ENCODE measurements around the gene DUS1L. TPM values are rescaled to one million over a fixed set of nuclear protein-coding genes. Genes with fewer than 3 reads are reported as not detected.

Gene DUS1L
- total and polyA plus RNA-seq, 9 donors = 15.0 to 72.4 (median 62.5) TPM

DNA sequence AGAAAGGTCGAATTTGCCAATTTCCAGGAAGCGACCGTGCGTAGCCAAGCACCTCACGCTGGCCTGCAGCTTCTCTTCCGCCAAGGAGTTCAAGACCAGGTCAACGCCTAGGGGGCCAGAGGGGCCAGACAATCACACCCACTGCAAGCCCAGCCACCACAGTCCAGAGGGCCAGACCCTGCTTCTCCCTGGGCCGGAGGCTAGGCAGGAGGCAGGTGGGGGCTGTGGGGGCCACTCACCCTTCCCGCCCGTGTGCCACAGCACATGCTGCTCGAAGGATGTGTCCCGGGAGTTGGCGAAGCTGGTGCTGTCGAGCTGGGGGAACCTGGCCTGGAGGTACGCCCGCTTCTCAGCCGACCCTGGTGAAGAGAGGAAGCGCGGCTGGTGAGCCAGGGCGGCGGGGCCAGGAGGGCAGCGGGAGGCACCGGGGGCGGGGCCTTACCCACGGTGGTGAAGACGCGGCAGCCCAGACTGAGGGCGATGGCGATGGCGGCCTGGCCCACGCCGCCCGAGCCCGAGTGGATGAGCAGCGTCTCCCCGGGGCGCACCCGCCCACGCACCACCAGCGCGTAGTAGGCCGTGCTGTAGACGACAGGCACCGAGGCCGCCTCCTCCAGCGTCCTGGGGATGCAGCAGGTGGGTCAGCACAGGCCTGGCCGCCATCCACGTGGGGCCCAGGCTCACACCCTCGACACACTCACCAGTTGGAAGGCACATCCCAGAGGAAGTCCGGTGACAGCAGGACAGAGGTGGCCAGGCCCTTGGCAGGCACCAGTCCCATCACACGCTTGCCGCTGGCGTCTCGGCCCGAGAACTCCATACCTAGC lies 18.1 kb upstream of the DUS1L start:
- H3K9me3 ChIP-seq = no peaks in the 10 kb centered on the region

DNA sequence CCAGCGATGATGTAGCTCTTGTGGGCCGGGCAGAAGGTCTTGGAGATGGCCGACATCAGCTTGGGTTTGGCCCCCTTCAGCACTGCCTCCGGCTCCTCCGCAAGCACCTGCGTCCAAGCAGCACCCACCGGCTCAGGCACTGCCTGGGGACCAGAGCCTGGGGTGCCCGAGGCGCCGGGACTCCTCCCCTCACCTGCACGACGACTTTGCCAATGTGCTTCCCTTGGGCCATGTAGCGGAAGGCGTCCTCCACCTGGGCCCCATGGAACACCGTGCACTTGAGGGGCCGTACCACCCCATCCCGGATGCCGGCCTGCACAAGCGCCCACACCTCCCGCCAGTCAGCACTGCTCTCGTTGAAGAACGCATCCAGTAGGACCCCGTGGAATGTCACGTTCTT lies 17.4 kb upstream of the DUS1L start:
- DNase-seq = no peak
- Histone ChIP-seq H3K9me3 (no peaks in the 10 kb centered on the region), H3K27ac (no peak overlapping the region), H3K4me1 (ENCODE audit: insufficient read depth) (no peaks in the 10 kb centered on the region), H3K27me3 (no peaks in the 10 kb centered on the region), H3K36me3 (no peaks in the 10 kb centered on the region), H3K4me3 (no peak overlapping the region)
- WGBS, 3 donors = 90% methylated on average over 19 to 24 of the region's 24 CpGs
- intact Hi-C loops (cut with DNase I) = no loop called here
- TF ChIP-seq EP300 (IDR thresholded peaks at IDR 0.05) (no peak), CTCF (IDR thresholded peaks at IDR 0.05) (no peak), POLR2A (IDR thresholded peaks at IDR 0.05) (no peak)

More for the DNA sequence above, 18.1 kb upstream of the DUS1L start:
- intact Hi-C loops (cut with DNase I) = no loop called here
- H3K4me1 ChIP-seq (ENCODE audit: insufficient read depth) = no peaks in the 10 kb centered on the region
- H3K36me3 ChIP-seq = no peaks in the 10 kb centered on the region
- 86 to 93% (median 87%) methylated on average over 54 to 55 of the region's 55 CpGs for WGBS, 3 donors
- no peak overlapping the region for H3K4me3 ChIP-seq
- H3K27ac ChIP-seq = no peak overlapping the region
- TF ChIP-seq POLR2A (IDR thresholded peaks at IDR 0.05) (no peak), CTCF (IDR thresholded peaks at IDR 0.05) (no peak), EP300 (IDR thresholded peaks at IDR 0.05) (no peak)
- no peaks in the 10 kb centered on the region for H3K27me3 ChIP-seq
- no peak for DNase-seq

DNA sequence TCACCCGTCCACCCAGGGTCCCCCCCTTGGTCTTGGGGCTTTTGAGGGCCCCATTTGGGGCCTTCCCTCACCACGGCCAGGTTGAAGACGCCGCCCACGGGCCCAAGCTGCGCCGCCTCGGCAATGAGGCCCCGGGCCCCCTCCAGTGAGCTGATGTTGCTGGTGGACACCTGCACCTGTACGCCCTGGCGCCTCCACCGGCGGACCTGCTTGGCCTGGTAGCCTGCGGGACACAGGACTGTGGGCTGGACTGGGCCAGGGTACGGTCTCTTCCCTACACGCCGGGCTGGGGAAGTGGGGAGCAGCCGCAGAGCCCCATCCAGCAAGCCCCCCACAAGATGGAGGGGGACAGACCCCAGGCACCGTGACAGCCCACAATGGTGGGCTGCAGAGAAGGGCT lies 16.9 kb upstream of the DUS1L start:
- H3K27ac ChIP-seq = no peak overlapping the region
- peaks cover 2% of the 10 kb centered on the region for H3K4me1 ChIP-seq (ENCODE audit: insufficient read depth)
- intact Hi-C loops (cut with DNase I) = no loop called here
- no peak overlapping the region for H3K4me3 ChIP-seq
- no peak for DNase-seq
- H3K9me3 ChIP-seq = no peaks in the 10 kb centered on the region
- H3K27me3 ChIP-seq = no peaks in the 10 kb centered on the region
- H3K36me3 ChIP-seq = no peaks in the 10 kb centered on the region
- TF ChIP-seq POLR2A (IDR thresholded peaks at IDR 0.05) (no peak), CTCF (IDR thresholded peaks at IDR 0.05) (no peak), EP300 (IDR thresholded peaks at IDR 0.05) (no peak)
- WGBS, 3 donors = 85 to 90% (median 86%) methylated on average over 15 to 19 of the region's 19 CpGs

GRCh38 chr17:82081966-82082365 lies 16.4 kb upstream of the DUS1L start:
- DNase-seq = no peak
- WGBS, 3 donors = 89 to 92% (median 89%) methylated on average over 22 of the region's 22 CpGs
- Histone ChIP-seq H3K9me3 (no peaks in the 10 kb centered on the region), H3K27ac (no peak overlapping the region), H3K36me3 (no peaks in the 10 kb centered on the region), H3K4me3 (no peak overlapping the region), H3K4me1 (ENCODE audit: insufficient read depth) (peaks cover 2% of the 10 kb centered on the region), H3K27me3 (no peaks in the 10 kb centered on the region)
- TF ChIP-seq POLR2A (IDR thresholded peaks at IDR 0.05) (no peak), EP300 (IDR thresholded peaks at IDR 0.05) (no peak), CTCF (IDR thresholded peaks at IDR 0.05) (no peak)
- intact Hi-C loops (cut with DNase I) = no loop called here
